Measurements from ENCODE around the gene IQCM.

IQCM gene

DNA sequence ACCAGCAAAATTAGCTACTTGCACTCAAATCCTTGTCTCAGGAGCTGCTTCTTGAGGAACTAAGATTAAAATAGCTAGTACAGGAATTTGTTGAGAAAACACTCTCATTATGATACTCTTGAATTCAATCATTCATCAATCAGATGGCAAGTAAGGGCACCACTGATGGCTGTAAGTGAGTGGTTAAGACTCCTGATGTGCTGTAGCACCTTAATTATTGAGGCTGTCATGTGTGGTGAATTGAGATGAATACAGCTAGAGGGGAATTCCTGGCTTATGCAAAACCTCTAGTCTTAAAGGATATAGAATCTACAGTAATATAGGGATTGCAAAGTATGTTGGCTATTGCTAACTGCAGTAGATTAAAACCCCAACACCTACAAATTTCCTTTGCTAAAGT is 509.1 kb downstream of the IQCM start:
- no peak for DNase-seq (ENCODE audit: low read depth in 2 of 2)

Data from stimulated activated CD8-positive, alpha-beta memory T cell treated with anti-CD3 and anti-CD28 coated beads, Interleukin-2, amount 100 ng/mL, for 48 hours (primary cell).